HEK293 (cell line): Measurements from ENCODE around the gene SARNP.

ENCODE experiments used
- AEBP2 ChIP-seq: fragments of 450-650 bp; formaldehyde crosslinking; IDR thresholded peaks from 2 replicates; pipeline ENCODE4 v1.5.1; 2016; ENCODE audit warnings: missing biosample characterization, missing genetic modification characterization, borderline replicate concordance
- BCL6B ChIP-seq: fragments of 450-650 bp; formaldehyde crosslinking; IDR thresholded peaks from 2 replicates; pipeline ENCODE4 v1.5.1; 2017; ENCODE audit warnings: missing biosample characterization, missing genetic modification characterization
- FEZF1 ChIP-seq: fragments of 450-650 bp; formaldehyde crosslinking; IDR thresholded peaks from 2 replicates; pipeline ENCODE4 v1.5.1; 2016; ENCODE audit warnings: missing biosample characterization, missing genetic modification characterization
- KLF7 ChIP-seq: fragments of 450-650 bp; formaldehyde crosslinking; IDR thresholded peaks from 2 replicates; pipeline ENCODE4 v1.5.1; 2016; ENCODE audit warnings: missing biosample characterization, missing genetic modification characterization, borderline replicate concordance
- KLF8 ChIP-seq: fragments of 450-650 bp; formaldehyde crosslinking; IDR thresholded peaks from 2 replicates; pipeline ENCODE4 v1.5.1; 2016; ENCODE audit warnings: missing biosample characterization, missing genetic modification characterization
- PATZ1 ChIP-seq: fragments of 450-650 bp; formaldehyde crosslinking; IDR thresholded peaks from 2 replicates; pipeline ENCODE4 v1.5.1; 2016; ENCODE audit warnings: missing biosample characterization, missing genetic modification characterization
- PRDM4 ChIP-seq: fragments of 450-650 bp; formaldehyde crosslinking; IDR thresholded peaks from 2 replicates; pipeline ENCODE4 v1.5.1; 2017; ENCODE audit warnings: missing biosample characterization, missing genetic modification characterization
- PRDM6 ChIP-seq: fragments of 450-650 bp; formaldehyde crosslinking; IDR thresholded peaks from 2 replicates; pipeline ENCODE4 v1.5.1; 2017; ENCODE audit warnings: missing biosample characterization, missing genetic modification characterization
- ZBTB1 ChIP-seq: fragments of 450-650 bp; formaldehyde crosslinking; IDR thresholded peaks from 2 replicates; pipeline ENCODE4 v1.5.1; 2016; ENCODE audit warnings: missing biosample characterization, missing genetic modification characterization
- ZEB2 ChIP-seq: fragments of 450-650 bp; formaldehyde crosslinking; IDR thresholded peaks from 2 replicates; pipeline ENCODE4 v1.5.1; 2016; ENCODE audit warnings: missing biosample characterization, missing genetic modification characterization
- ZNF155 ChIP-seq: fragments of 450-650 bp; formaldehyde crosslinking; IDR thresholded peaks from 2 replicates; pipeline ENCODE4 v1.5.1; 2016; ENCODE audit warnings: missing biosample characterization, missing genetic modification characterization
- ZNF169 ChIP-seq: fragments of 450-650 bp; formaldehyde crosslinking; IDR thresholded peaks from 2 replicates; pipeline ENCODE4 v1.5.1; 2016; ENCODE audit warnings: missing biosample characterization, missing genetic modification characterization
- ZNF174 ChIP-seq: fragments of 450-650 bp; formaldehyde crosslinking; IDR thresholded peaks from 2 replicates; pipeline ENCODE4 v1.5.0; 2017; ENCODE audit warnings: missing biosample characterization, mild to moderate bottlenecking, missing genetic modification characterization
- ZNF175 ChIP-seq: fragments of 450-650 bp; formaldehyde crosslinking; IDR thresholded peaks from 2 replicates; pipeline ENCODE4 v1.5.1; 2016; ENCODE audit warnings: missing biosample characterization, missing genetic modification characterization
- ZNF184 ChIP-seq: fragments of 450-650 bp; IDR thresholded peaks from 2 replicates; pipeline ENCODE4 v1.5.1; 2018; ENCODE audit warnings: missing biosample characterization, mild to moderate bottlenecking, missing genetic modification characterization
- ZNF221 ChIP-seq: fragments of 450-650 bp; formaldehyde crosslinking; IDR thresholded peaks from 2 replicates; pipeline ENCODE4 v1.5.1; 2017; ENCODE audit warnings: missing biosample characterization, missing genetic modification characterization, borderline replicate concordance
- ZNF248 ChIP-seq: fragments of 450-650 bp; formaldehyde crosslinking; IDR thresholded peaks from 2 replicates; pipeline ENCODE4 v1.5.1; 2017; ENCODE audit warnings: missing biosample characterization, missing genetic modification characterization
- ZNF292 ChIP-seq: fragments of 450-650 bp; formaldehyde crosslinking; IDR thresholded peaks from 2 replicates; pipeline ENCODE4 v1.5.1; 2016; ENCODE audit warnings: low read depth, missing biosample characterization, missing genetic modification characterization, borderline replicate concordance
- ZNF324 ChIP-seq: fragments of 450-650 bp; formaldehyde crosslinking; IDR thresholded peaks from 2 replicates; pipeline ENCODE4 v1.5.1; 2016; ENCODE audit warnings: missing biosample characterization, missing genetic modification characterization
- ZNF350 ChIP-seq: fragments of 450-650 bp; formaldehyde crosslinking; IDR thresholded peaks from 2 replicates; pipeline ENCODE4 v1.5.0; 2017; ENCODE audit warnings: missing biosample characterization, mild to moderate bottlenecking, missing genetic modification characterization
- ZNF560 ChIP-seq: fragments of 450-650 bp; formaldehyde crosslinking; IDR thresholded peaks from 2 replicates; pipeline ENCODE4 v1.5.1; 2017; ENCODE audit warnings: missing biosample characterization, missing genetic modification characterization, borderline replicate concordance
- ZNF571 ChIP-seq: fragments of 450-650 bp; formaldehyde crosslinking; IDR thresholded peaks from 2 replicates; pipeline ENCODE4 v1.5.0; 2017; ENCODE audit warnings: missing biosample characterization, missing genetic modification characterization
- ZNF626 ChIP-seq: fragments of 450-650 bp; sonication (Bioruptor Pico); formaldehyde crosslinking; IDR thresholded peaks from 2 replicates; pipeline ENCODE4 v1.5.1; 2018; ENCODE audit warnings: missing biosample characterization, missing genetic modification characterization, inconsistent platforms
- ZNF654 ChIP-seq: fragments of 450-650 bp; formaldehyde crosslinking; IDR thresholded peaks from 2 replicates; pipeline ENCODE4 v1.5.1; 2016; ENCODE audit warnings: low read depth, missing biosample characterization, missing genetic modification characterization
- ZNF692 ChIP-seq: fragments of 450-650 bp; formaldehyde crosslinking; IDR thresholded peaks from 2 replicates; pipeline ENCODE4 v1.5.1; 2016; ENCODE audit warnings: missing biosample characterization, missing genetic modification characterization
- ZNF704 ChIP-seq: fragments of 450-650 bp; formaldehyde crosslinking; IDR thresholded peaks from 2 replicates; pipeline ENCODE4 v1.5.1; 2016; ENCODE audit warnings: missing biosample characterization, missing genetic modification characterization
- ZNF843 ChIP-seq: fragments of 450-650 bp; formaldehyde crosslinking; IDR thresholded peaks from 2 replicates; pipeline ENCODE4 v1.5.1; 2016; ENCODE audit warnings: missing biosample characterization, missing genetic modification characterization
- ZXDB ChIP-seq: fragments of 450-650 bp; formaldehyde crosslinking; IDR thresholded peaks from 2 replicates; pipeline ENCODE4 v1.5.1; 2016; ENCODE audit warnings: missing biosample characterization, missing genetic modification characterization

The SARNP gene

GRCh38 chr12:55830601-55831446, 13.3 kb upstream of the SARNP start (continued):
- TF ChIP-seq ZNF692 (tag by site-specific recombination) (no peak), ZNF843 (tag by site-specific recombination) (peak; percentile 52; the same call in 1 of the 2 replicates), ZNF155 (tag by site-specific recombination) (no peak), ZNF184 (tag by site-specific recombination) (0 out of 2 replicates have a peak, but pooled peaks have one; percentile 40), ZNF350 (tag by site-specific recombination) (no peak), BCL6B (tag by site-specific recombination) (no peak), PATZ1 (peak; percentile 91), ZNF169 (no peak), ZNF174 (tag by site-specific recombination) (no peak), ZNF571 (tag by site-specific recombination) (no peak), ZNF704 (tag by site-specific recombination) (no peak), ZNF654 (no peak), ZNF248 (tag by site-specific recombination) (no peak), FEZF1 (no peak), ZNF175 (tag by site-specific recombination) (no peak), ZNF324 (peak; percentile 63; the same call in 1 of the 2 replicates), KLF8 (peak; percentile 75), KLF7 (tag by site-specific recombination) (0 out of 2 replicates have a peak, but pooled peaks have one; percentile 72), PRDM4 (tag by site-specific recombination) (no peak), PRDM6 (tag by site-specific recombination) (no peak), ZNF560 (tag by site-specific recombination) (no peak), ZNF292 (tag by site-specific recombination) (no peak), ZNF221 (tag by site-specific recombination) (no peak), ZEB2 (no peak; the same call in 1 of the 2 replicates), ZBTB1 (no peak), AEBP2 (no peak), ZNF626 (no peak), ZXDB (tag by site-specific recombination) (peak; percentile 66)
